ENCODE measurements around the gene GIPR. TPM values are rescaled to one million over a fixed set of nuclear protein-coding genes. Genes with fewer than 3 reads are reported as not detected.

GIPR gene
- total RNA-seq, 1 experiment from 2014 or later = 3.9 TPM

- DNase-seq = peak; percentile 51
- peaks cover 14% of the 10 kb centered on the region for H3K4me1 ChIP-seq (ENCODE audit: low read length)
- peaks cover 59% of the 10 kb centered on the region for H3K79me2 ChIP-seq (ENCODE audit: low read length)
- no peaks in the 10 kb centered on the region for H3K36me3 ChIP-seq (ENCODE audit: insufficient read depth, low read length)
- peak overlapping the region; percentile 80 for H3K4me2 ChIP-seq (ENCODE audit: low read depth, low read length, poor library complexity, severe bottlenecking)
- peak overlapping the region; percentile 55 for H3K27ac ChIP-seq (ENCODE audit: low read length)
- peaks cover 3% of the 10 kb centered on the region; the same call in 1 of the 2 replicates for H4K20me1 ChIP-seq (ENCODE audit: insufficient read depth, low read depth, low read length)
- no peaks in the 10 kb centered on the region for H3K27me3 ChIP-seq (ENCODE audit: low read length)
- no peaks in the 10 kb centered on the region for H3K9me3 ChIP-seq (ENCODE audit: low read length)
- H3K4me3 ChIP-seq (ENCODE audit: low read length) = peak overlapping the region; percentile 86
- no peak overlapping the region for H2AFZ ChIP-seq (ENCODE audit: low read length)
- H3K9ac ChIP-seq (ENCODE audit: low read length) = peak overlapping the region; percentile 90
- H3K9me2 ChIP-seq (replicated peaks; ENCODE audit: insufficient read depth, low read length) = no peaks in the 10 kb centered on the region
Measured at GRCh38 chr19:45729800-45730290, 61.8 kb downstream of the GIPR start.

GRCh38 chr19:45730368-45731288 is 62.6 kb downstream of the GIPR start, which contains the start of gene FBXO46:
Gene FBXO46, minus strand, starts transcription at chr19:45730896. Its CDS starts 17,401 bp downstream, at chr19:45713495.
- Histone ChIP-seq H3K4me3 (ENCODE audit: low read length) (peak within 1 kb of the TSS; percentile 86), H2AFZ (ENCODE audit: low read length) (peak within 1 kb of the TSS; percentile 95; the same call in 1 of the 2 replicates), H4K20me1 (ENCODE audit: insufficient read depth, low read depth, low read length) (peaks cover 3% of the 10 kb centered on the region; the same call in 1 of the 2 replicates), H3K9ac (ENCODE audit: low read length) (peak within 1 kb of the TSS; percentile 90), H3K79me2 (ENCODE audit: low read length) (peaks cover 51% of the 10 kb centered on the region), H3K4me2 (ENCODE audit: low read depth, low read length, poor library complexity, severe bottlenecking) (peak within 1 kb of the TSS; percentile 80), H3K9me3 (ENCODE audit: low read length) (no peaks in the 10 kb centered on the region), H3K27me3 (ENCODE audit: low read length) (no peaks in the 10 kb centered on the region), H3K27ac (ENCODE audit: low read length) (peak within 1 kb of the TSS; percentile 55), H3K36me3 (ENCODE audit: insufficient read depth, low read length) (no peaks in the 10 kb centered on the region), H3K9me2 (replicated peaks; ENCODE audit: insufficient read depth, low read length) (no peaks in the 10 kb centered on the region), H3K4me1 (ENCODE audit: low read length) (peaks cover 14% of the 10 kb centered on the region)
- DNase-seq = peak; percentile 100

Small RNAs within 50 kb of the gene (small RNA-seq; reads per million reads assigned to genes)
- gene MIR642A (0.12 reads per million), gene RN7SL836P (0.24 reads per million)

Other genes starting within 250 kb of the GIPR start
- gene ERCC1, start 244.3 kb upstream of the GIPR start, total RNA-seq (2014; rRNA removed; shearing (Covaris generic); ENCODE audit: low replicate concordance) = 121 and 175 TPM in 2 replicates
- 2.5 and 4.0 TPM in 2 replicates for gene FOSB, start 200.2 kb upstream of the GIPR start, total RNA-seq (2014; rRNA removed; shearing (Covaris generic); ENCODE audit: low replicate concordance)
- gene RTN2, start 171.2 kb upstream of the GIPR start, total RNA-seq (2014; rRNA removed; shearing (Covaris generic); ENCODE audit: low replicate concordance) = 3.1 and 4.6 TPM in 2 replicates
- 0.71 and 8.0 TPM in 2 replicates for gene PPM1N, start 169.8 kb upstream of the GIPR start, total RNA-seq (2014; rRNA removed; shearing (Covaris generic); ENCODE audit: low replicate concordance)
- 77.9 and 97.9 TPM in 2 replicates for gene VASP, start 160.7 kb upstream of the GIPR start, total RNA-seq (2014; rRNA removed; shearing (Covaris generic); ENCODE audit: low replicate concordance)
- 4.7 and 4.8 TPM in 2 replicates for gene OPA3, start 83.4 kb upstream of the GIPR start, total RNA-seq (2014; rRNA removed; shearing (Covaris generic); ENCODE audit: low replicate concordance)
- gene GPR4, start 66.0 kb upstream of the GIPR start, total RNA-seq (2014; rRNA removed; shearing (Covaris generic); ENCODE audit: low replicate concordance) = 0.26 and 0.83 TPM in 2 replicates
- gene EML2, start 28.8 kb upstream of the GIPR start, total RNA-seq (2014; rRNA removed; shearing (Covaris generic); ENCODE audit: low replicate concordance) = 40.3 and 86.4 TPM in 2 replicates
- gene SNRPD2, start 23.7 kb downstream of the GIPR start, total RNA-seq (2014; rRNA removed; shearing (Covaris generic); ENCODE audit: low replicate concordance) = 540 and 645 TPM in 2 replicates
- gene QPCTL, start 24.4 kb downstream of the GIPR start, total RNA-seq (2014; rRNA removed; shearing (Covaris generic); ENCODE audit: low replicate concordance) = 21.4 and 30.3 TPM in 2 replicates
- gene FBXO46, start 62.7 kb downstream of the GIPR start, total RNA-seq (2014; rRNA removed; shearing (Covaris generic); ENCODE audit: low replicate concordance) = 16.8 and 25.6 TPM in 2 replicates
- not detected in 2 replicates for gene MEIOSIN, start 65.2 kb downstream of the GIPR start, total RNA-seq (2014; rRNA removed; shearing (Covaris generic); ENCODE audit: low replicate concordance)
- 2.6 and 4.0 TPM in 2 replicates for gene SIX5, start 101.0 kb downstream of the GIPR start, total RNA-seq (2014; rRNA removed; shearing (Covaris generic); ENCODE audit: low replicate concordance)
- 11.5 and 33.7 TPM in 2 replicates for gene DMPK, start 114.3 kb downstream of the GIPR start, total RNA-seq (2014; rRNA removed; shearing (Covaris generic); ENCODE audit: low replicate concordance)
- gene DMWD, start 124.6 kb downstream of the GIPR start, total RNA-seq (2014; rRNA removed; shearing (Covaris generic); ENCODE audit: low replicate concordance) = 37.8 and 61.3 TPM in 2 replicates
- gene RSPH6A, start 147.1 kb downstream of the GIPR start, total RNA-seq (2014; rRNA removed; shearing (Covaris generic); ENCODE audit: low replicate concordance) = 0.25 TPM in 1 of 2 replicates, not detected in the other
- 28.3 and 75.2 TPM in 2 replicates for gene SYMPK, start 194.9 kb downstream of the GIPR start, total RNA-seq (2014; rRNA removed; shearing (Covaris generic); ENCODE audit: low replicate concordance)
- gene FOXA3, start 196.1 kb downstream of the GIPR start, total RNA-seq (2014; rRNA removed; shearing (Covaris generic); ENCODE audit: low replicate concordance) = 0.69 TPM in 1 of 2 replicates, not detected in the other
- gene IRF2BP1, start 217.9 kb downstream of the GIPR start, total RNA-seq (2014; rRNA removed; shearing (Covaris generic); ENCODE audit: low replicate concordance) = 21.1 and 65.1 TPM in 2 replicates
- 5.3 and 6.8 TPM in 2 replicates for gene MYPOP, start 234.4 kb downstream of the GIPR start, total RNA-seq (2014; rRNA removed; shearing (Covaris generic); ENCODE audit: low replicate concordance)
- gene NANOS2, start 246.6 kb downstream of the GIPR start, total RNA-seq (2014; rRNA removed; shearing (Covaris generic); ENCODE audit: low replicate concordance) = not detected in 2 replicates

All from Karpas-422 (cell line).